GM23248 (cell line): ENCODE results near the gene PTPRN2.

Source experiments
- EZH2 ChIP-seq: fragments of 200-600 bp; sonication (generic); IDR thresholded peaks from 2 replicates; pipeline ENCODE4 v1.6.1; 2018; ENCODE audit warnings: antibody characterized with exemption, mild to moderate bottlenecking; ENCODE audit not compliant: insufficient read depth, poor library complexity, severe bottlenecking
- EZH2phosphoT487 ChIP-seq: fragments of 200-600 bp; sonication (generic); IDR thresholded peaks from 2 replicates; pipeline ENCODE4 v1.6.1; 2018; ENCODE audit warnings: antibody characterized with exemption, moderate library complexity, mild to moderate bottlenecking, low read depth; ENCODE audit not compliant: insufficient read depth

- no peak for TF ChIP-seq EZH2phosphoT487
- no peak for TF ChIP-seq EZH2
Measured at GRCh38 chr7:157827863-157828160, 759.8 kb downstream of the PTPRN2 start.
